Panc1 (cell line): ENCODE data around the gene AIF1. TPM values are rescaled to one million over a fixed set of nuclear protein-coding genes. Genes with fewer than 3 reads are reported as not detected.

Experiments used
- ATAC-seq: fragments of 200-7000 bp; cut with Tn5 transposase; 2 replicates; pipeline ENCODE4 v1.9.1; 2020; ENCODE audit warnings: mild to moderate bottlenecking, moderate library complexity
- BruUV-seq: library from RNA; stranded (reverse); fragments of 400-500 nt; replicated peaks from 2 replicates; lab custom pipeline; 2021; lab: Mats Ljungman, UMichigan
- CTCF ChIA-PET: fragments of 300-600 bp; sonication (Branson Sonifier 250); formaldehyde crosslinking; loops from one replicate; lab custom pipeline; 2022; ENCODE audit warnings: antibody characterized with exemption; lab: Charles Lee
- POLR2A ChIA-PET: fragments of 300-600 bp; sonication (Branson Sonifier 250); formaldehyde crosslinking; loops from one replicate; lab custom pipeline; 2022; ENCODE audit warnings: antibody characterized with exemption; lab: Charles Lee
- DNase-seq: peaks from one replicate; pipeline ENCODE4 v3.0.0-alpha.2; 2010; ENCODE audit warnings: low read depth, low spot score
- H3K27ac ChIP-seq: 2 replicates; pipeline ENCODE4 v1.5.1; 2011; ENCODE audit warnings: mild to moderate bottlenecking, low read length, inconsistent platforms
- H3K27me3 ChIP-seq: fragments of 200-500 bp; sonication (Bioruptor generic); 2 replicates; pipeline ENCODE4 v1.6.0; 2014; ENCODE audit warnings: low read length, inconsistent platforms; ENCODE audit not compliant: control insufficient read depth, insufficient read depth
- H3K36me3 ChIP-seq: fragments of 200-500 bp; sonication (Bioruptor generic); 2 replicates; pipeline ENCODE4 v1.5.1; 2014; ENCODE audit warnings: inconsistent platforms, mild to moderate bottlenecking, low read length, moderate library complexity; ENCODE audit not compliant: control insufficient read depth, insufficient read depth
- H3K4me1 ChIP-seq: 2 replicates; pipeline ENCODE4 v1.5.1; 2011; ENCODE audit warnings: inconsistent platforms, mild to moderate bottlenecking, low read length, moderate library complexity; ENCODE audit not compliant: control insufficient read depth, insufficient read depth
- H3K4me3 ChIP-seq, 2 experiments: 2 replicates each; pipeline ENCODE4 v1.5.1; 2011 to 2012; ENCODE audit warnings: low read depth in 2 of 2, low read length in 2 of 2, mild to moderate bottlenecking in 2 of 2, inconsistent platforms in 1 of 2, moderate library complexity in 1 of 2
- H3K9me3 ChIP-seq: fragments of 200-500 bp; sonication (Bioruptor generic); 2 replicates; pipeline ENCODE4 v1.5.1; 2014; ENCODE audit warnings: low read depth, mild to moderate bottlenecking, inconsistent platforms, low read length, moderate library complexity; ENCODE audit not compliant: control insufficient read depth, insufficient read depth
- POLR2AphosphoS5 ChIP-seq: IDR thresholded peaks from 2 replicates; pipeline ENCODE4 v1.6.1; 2012; ENCODE audit warnings: mild to moderate bottlenecking, low read depth, low read length, moderate library complexity
- REST ChIP-seq, 2 experiments: IDR thresholded peaks; 2 replicates each; pipeline ENCODE4 v1.6.1; 2011 to 2012; ENCODE audit warnings: low read depth in 2 of 2, control low read depth in 1 of 2, low read length in 1 of 2, mild to moderate bottlenecking in 1 of 2, moderate library complexity in 1 of 2; ENCODE audit not compliant: insufficient read depth in 1 of 2
- SIN3A ChIP-seq: IDR thresholded peaks from 2 replicates; pipeline ENCODE4 v1.6.1; 2012; ENCODE audit warnings: low read depth, mild to moderate bottlenecking, low read length, moderate library complexity, borderline replicate concordance; ENCODE audit not compliant: insufficient read depth
- TCF7L2 ChIP-seq: IDR thresholded peaks from 2 replicates; pipeline ENCODE4 v1.6.1; 2011; ENCODE audit warnings: mild to moderate bottlenecking, low read depth, low read length, inconsistent platforms
- in situ Hi-C: cut with HindIII; loops from 2 replicates; pipeline ENCODE4 v1.10.0; 2016; ENCODE audit warnings: low sequenced_read_pairs, low pct_unique_long_range_greater_than_20kb
- intact Hi-C: fragments of 100-400 bp; cut with micrococcal nuclease; formaldehyde crosslinking; loops from one replicate; pipeline ENCODE4 v1.10.0; 2022; ENCODE audit not compliant: unreplicated experiment
- total RNA-seq: library from RNA; stranded (reverse); gene quantifications from one replicate; pipeline ENCODE4 v1.2.1, GENCODE V29; 2021; ENCODE audit not compliant: unreplicated experiment
- TF ChIP-seq, protein P1 (sequence below): fragments of 450-650 bp; IDR thresholded peaks from 2 replicates; pipeline ENCODE4 v1.5.1; 2017; ENCODE audit warnings: mild to moderate bottlenecking

AIF1 gene
- total RNA-seq, 1 experiment from 2014 or later = 0.44 TPM

GRCh38 chr6:31575952-31576685 lies 38.9 kb upstream of the AIF1 start:
- no peak for ATAC-seq
- H3K27ac ChIP-seq = 0 out of 2 replicates have a peak overlapping the region, but pooled peaks have one; percentile 21
- H3K27me3 ChIP-seq = no peaks in the 10 kb centered on the region
- no peak overlapping the region for H3K4me3 ChIP-seq
- no peak for DNase-seq
- no TSS peak for BruUV-seq
- peaks cover 19% of the 10 kb centered on the region for H3K4me1 ChIP-seq
- no peaks in the 10 kb centered on the region for H3K36me3 ChIP-seq
- TF ChIP-seq POLR2AphosphoS5 = no peak
- no peak for TF ChIP-seq TCF7L2
- intact Hi-C loops (no loop called here), in situ Hi-C loops (no loop called here)
- POLR2A ChIA-PET = no interaction called here
- CTCF ChIA-PET = interaction anchor here (0.9 to 2.6 kb wide), 3 partner anchors 20 to 22 kb away, joined by 3 to 11 read pairs (median 4); no protein-coding TSS in a partner anchor
- no peaks in the 10 kb centered on the region for H3K9me3 ChIP-seq

- H3K27ac ChIP-seq = peak overlapping the region; percentile 78; the same call in 1 of the 2 replicates
- no peak overlapping the region for H3K4me3 ChIP-seq
- intact Hi-C loops = no loop called here
- ChIA-PET CTCF (interaction anchor here (0.9 to 1.2 kb wide), 2 partner anchors 19 to 22 kb away, joined by 3 to 4 read pairs; no protein-coding TSS in a partner anchor), POLR2A (interaction anchor here (0.6 to 1.0 kb wide), 2 partner anchors 161 to 314 kb away, joined by 3 to 5 read pairs; no protein-coding TSS in a partner anchor)
- no TSS peak for BruUV-seq
- DNase-seq (no peak), ATAC-seq (no peak)
- H3K27me3 ChIP-seq = no peaks in the 10 kb centered on the region
- no peaks in the 10 kb centered on the region for H3K9me3 ChIP-seq
- no peaks in the 10 kb centered on the region for H3K36me3 ChIP-seq
- TF ChIP-seq, protein P1, sequence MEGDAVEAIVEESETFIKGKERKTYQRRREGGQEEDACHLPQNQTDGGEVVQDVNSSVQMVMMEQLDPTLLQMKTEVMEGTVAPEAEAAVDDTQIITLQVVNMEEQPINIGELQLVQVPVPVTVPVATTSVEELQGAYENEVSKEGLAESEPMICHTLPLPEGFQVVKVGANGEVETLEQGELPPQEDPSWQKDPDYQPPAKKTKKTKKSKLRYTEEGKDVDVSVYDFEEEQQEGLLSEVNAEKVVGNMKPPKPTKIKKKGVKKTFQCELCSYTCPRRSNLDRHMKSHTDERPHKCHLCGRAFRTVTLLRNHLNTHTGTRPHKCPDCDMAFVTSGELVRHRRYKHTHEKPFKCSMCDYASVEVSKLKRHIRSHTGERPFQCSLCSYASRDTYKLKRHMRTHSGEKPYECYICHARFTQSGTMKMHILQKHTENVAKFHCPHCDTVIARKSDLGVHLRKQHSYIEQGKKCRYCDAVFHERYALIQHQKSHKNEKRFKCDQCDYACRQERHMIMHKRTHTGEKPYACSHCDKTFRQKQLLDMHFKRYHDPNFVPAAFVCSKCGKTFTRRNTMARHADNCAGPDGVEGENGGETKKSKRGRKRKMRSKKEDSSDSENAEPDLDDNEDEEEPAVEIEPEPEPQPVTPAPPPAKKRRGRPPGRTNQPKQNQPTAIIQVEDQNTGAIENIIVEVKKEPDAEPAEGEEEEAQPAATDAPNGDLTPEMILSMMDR = no peak
- TF ChIP-seq REST (IDR thresholded peaks at IDR 0.05; ENCODE audit: insufficient read depth in 1 of 2, low read depth in 2 of 2, low read length in 1 of 2) = no peak
- TF ChIP-seq SIN3A = no peak
- TF ChIP-seq TCF7L2 = no peak
- TF ChIP-seq POLR2AphosphoS5 = no peak
- in situ Hi-C loops = no loop called here
- H3K4me1 ChIP-seq = peaks cover 19% of the 10 kb centered on the region
Observed at GRCh38 chr6:31576897-31577578, 38.0 kb upstream of the AIF1 start.
